Inferior parietal cortex (tissue), 1 donor: Measurements from ENCODE around the gene PDAP1.
"Not testable (repeated sequence)": the region's sequence is repeated elsewhere in the genome, so short reads cannot be mapped to it uniquely, and the experiment has no call there.

ENCODE experiments used
- DNase-seq: peaks from one replicate; pipeline ENCODE4 v3.0.0-alpha.2; 2016; ENCODE audit errors: extremely low spot score

PDAP1 gene

DNA sequence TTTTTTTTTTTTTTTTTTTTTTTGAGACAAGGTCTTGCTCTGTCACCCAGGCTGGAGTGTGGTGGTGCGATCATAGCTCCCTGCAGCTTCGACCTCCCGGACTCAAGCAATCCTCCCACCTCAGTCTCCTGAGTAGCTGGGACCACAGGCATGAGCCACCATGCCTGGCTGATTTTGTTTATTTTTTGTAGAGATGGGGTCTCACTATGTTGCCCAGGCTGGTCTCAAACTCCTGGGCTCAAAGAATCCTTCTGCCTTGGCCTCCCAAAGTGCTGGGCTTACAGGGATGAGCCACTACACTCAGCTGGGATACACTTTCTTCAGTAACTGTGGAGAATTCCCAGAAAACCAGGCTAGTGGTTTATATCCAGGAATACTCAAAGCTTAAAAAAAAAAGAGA, 57.8 kb downstream of the PDAP1 start:
- not testable (repeated sequence) for DNase-seq
